ENCODE measurements around the gene BRI3.

The BRI3 gene

DNA sequence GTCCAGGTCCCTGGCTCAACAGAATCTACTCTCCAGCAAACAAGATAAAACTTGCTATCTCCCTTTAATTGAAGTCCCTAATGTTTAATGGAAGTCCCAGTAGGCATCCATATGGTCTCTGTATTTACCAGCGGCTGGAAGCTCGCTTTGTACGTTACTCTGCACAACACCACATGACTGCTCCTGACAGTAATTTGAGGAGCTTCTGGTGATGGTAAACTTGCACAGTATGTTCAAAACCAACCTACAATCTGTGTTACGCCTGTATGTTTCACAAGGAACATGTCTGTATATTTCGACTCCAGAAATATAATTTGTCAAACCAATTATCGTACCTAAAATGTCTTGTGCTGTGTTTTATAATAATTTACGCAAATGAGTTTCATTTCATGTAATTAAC, 25.1 kb upstream of the BRI3 start:
- TF ChIP-seq, protein P1, sequence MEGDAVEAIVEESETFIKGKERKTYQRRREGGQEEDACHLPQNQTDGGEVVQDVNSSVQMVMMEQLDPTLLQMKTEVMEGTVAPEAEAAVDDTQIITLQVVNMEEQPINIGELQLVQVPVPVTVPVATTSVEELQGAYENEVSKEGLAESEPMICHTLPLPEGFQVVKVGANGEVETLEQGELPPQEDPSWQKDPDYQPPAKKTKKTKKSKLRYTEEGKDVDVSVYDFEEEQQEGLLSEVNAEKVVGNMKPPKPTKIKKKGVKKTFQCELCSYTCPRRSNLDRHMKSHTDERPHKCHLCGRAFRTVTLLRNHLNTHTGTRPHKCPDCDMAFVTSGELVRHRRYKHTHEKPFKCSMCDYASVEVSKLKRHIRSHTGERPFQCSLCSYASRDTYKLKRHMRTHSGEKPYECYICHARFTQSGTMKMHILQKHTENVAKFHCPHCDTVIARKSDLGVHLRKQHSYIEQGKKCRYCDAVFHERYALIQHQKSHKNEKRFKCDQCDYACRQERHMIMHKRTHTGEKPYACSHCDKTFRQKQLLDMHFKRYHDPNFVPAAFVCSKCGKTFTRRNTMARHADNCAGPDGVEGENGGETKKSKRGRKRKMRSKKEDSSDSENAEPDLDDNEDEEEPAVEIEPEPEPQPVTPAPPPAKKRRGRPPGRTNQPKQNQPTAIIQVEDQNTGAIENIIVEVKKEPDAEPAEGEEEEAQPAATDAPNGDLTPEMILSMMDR (IDR thresholded peaks at IDR 0.05; ENCODE audit: insufficient read depth, low read length) = no peak
- TF ChIP-seq GABPA (IDR thresholded peaks at IDR 0.05; ENCODE audit: low read depth) (no peak), SPI1 (IDR thresholded peaks at IDR 0.05; ENCODE audit: borderline replicate concordance, low read depth) (no peak), POLR2AphosphoS5 (IDR thresholded peaks at IDR 0.05; ENCODE audit: low read depth) (no peak)
- TF ChIP-seq, protein P2, sequence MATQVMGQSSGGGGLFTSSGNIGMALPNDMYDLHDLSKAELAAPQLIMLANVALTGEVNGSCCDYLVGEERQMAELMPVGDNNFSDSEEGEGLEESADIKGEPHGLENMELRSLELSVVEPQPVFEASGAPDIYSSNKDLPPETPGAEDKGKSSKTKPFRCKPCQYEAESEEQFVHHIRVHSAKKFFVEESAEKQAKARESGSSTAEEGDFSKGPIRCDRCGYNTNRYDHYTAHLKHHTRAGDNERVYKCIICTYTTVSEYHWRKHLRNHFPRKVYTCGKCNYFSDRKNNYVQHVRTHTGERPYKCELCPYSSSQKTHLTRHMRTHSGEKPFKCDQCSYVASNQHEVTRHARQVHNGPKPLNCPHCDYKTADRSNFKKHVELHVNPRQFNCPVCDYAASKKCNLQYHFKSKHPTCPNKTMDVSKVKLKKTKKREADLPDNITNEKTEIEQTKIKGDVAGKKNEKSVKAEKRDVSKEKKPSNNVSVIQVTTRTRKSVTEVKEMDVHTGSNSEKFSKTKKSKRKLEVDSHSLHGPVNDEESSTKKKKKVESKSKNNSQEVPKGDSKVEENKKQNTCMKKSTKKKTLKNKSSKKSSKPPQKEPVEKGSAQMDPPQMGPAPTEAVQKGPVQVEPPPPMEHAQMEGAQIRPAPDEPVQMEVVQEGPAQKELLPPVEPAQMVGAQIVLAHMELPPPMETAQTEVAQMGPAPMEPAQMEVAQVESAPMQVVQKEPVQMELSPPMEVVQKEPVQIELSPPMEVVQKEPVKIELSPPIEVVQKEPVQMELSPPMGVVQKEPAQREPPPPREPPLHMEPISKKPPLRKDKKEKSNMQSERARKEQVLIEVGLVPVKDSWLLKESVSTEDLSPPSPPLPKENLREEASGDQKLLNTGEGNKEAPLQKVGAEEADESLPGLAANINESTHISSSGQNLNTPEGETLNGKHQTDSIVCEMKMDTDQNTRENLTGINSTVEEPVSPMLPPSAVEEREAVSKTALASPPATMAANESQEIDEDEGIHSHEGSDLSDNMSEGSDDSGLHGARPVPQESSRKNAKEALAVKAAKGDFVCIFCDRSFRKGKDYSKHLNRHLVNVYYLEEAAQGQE (IDR thresholded peaks at IDR 0.05; ENCODE audit: insufficient replicate concordance, low read depth) = no peak

DNA sequence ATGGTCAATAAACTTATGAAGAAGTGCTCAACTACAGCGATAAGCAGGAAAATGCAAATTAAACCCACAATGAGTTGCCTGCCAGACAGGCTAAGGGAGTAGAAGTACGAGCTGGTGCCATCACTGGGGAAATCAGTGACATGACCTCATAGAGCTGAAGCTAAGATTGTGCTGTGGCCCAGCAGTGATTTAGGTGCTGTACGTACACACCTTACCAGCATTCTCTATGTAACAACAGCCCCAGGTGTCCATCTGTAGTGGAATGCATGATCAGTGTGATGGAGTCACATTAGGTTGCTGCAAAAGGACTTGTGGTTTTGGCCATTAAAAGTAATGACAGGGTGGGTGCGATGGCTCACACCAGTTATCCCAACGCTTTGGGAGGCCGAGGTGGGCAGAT, 23.8 kb upstream of the BRI3 start:
- Histone ChIP-seq H3K27ac (replicated peaks) (no peak overlapping the region), H3K27me3 (ENCODE audit: insufficient read depth, poor library complexity, severe bottlenecking) (no peaks in the 10 kb centered on the region), H3K4me3 (replicated peaks; ENCODE audit: insufficient read depth, low read length) (no peak overlapping the region)
- no peak for DNase-seq (ENCODE audit: low read depth in 1 of 2, low spot score in 1 of 2)
- TF ChIP-seq, protein P2 (IDR thresholded peaks at IDR 0.05; ENCODE audit: insufficient replicate concordance, low read depth) = no peak
- TF ChIP-seq, protein P1 (IDR thresholded peaks at IDR 0.05; ENCODE audit: insufficient read depth, low read length) = no peak
- TF ChIP-seq GABPA (IDR thresholded peaks at IDR 0.05; ENCODE audit: low read depth) = no peak
- TF ChIP-seq SPI1 (IDR thresholded peaks at IDR 0.05; ENCODE audit: borderline replicate concordance, low read depth) = no peak
- no peak for TF ChIP-seq POLR2AphosphoS5 (IDR thresholded peaks at IDR 0.05; ENCODE audit: low read depth)

More for the DNA sequence above, 25.1 kb upstream of the BRI3 start:
- H3K27me3 ChIP-seq (ENCODE audit: insufficient read depth, poor library complexity, severe bottlenecking) = no peaks in the 10 kb centered on the region
- H3K27ac ChIP-seq (replicated peaks) = no peak overlapping the region
- no peak overlapping the region for H3K4me3 ChIP-seq (replicated peaks; ENCODE audit: insufficient read depth, low read length)
- no peak for DNase-seq (ENCODE audit: low read depth in 1 of 2, low spot score in 1 of 2)

DNA sequence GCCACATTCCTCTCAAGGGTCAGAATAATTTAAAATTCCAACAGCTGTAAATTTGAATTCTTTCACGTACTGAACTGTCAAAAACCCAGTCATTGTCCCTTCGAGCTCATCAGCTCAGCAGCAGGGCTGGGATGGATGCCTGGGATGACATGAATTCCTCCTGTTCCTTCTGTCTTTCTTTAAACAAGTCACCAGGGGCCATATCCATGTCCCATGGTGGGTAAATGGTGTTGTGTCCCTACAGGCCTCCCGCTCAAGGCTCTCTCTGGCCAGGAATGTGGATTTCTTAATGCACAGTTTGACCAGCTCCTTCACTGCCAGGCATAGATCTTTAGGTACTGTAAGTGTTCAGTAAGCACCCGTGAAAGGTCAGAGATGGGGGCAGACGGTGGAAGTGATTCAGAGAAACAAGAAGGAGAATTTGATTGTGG, 15.6 kb upstream of the BRI3 start:
- no peak overlapping the region for H3K27ac ChIP-seq (replicated peaks)
- DNase-seq (ENCODE audit: low read depth in 1 of 2, low spot score in 1 of 2) = no peak
- H3K27me3 ChIP-seq (ENCODE audit: insufficient read depth, poor library complexity, severe bottlenecking) = no peaks in the 10 kb centered on the region
- no peak overlapping the region for H3K4me3 ChIP-seq (replicated peaks; ENCODE audit: insufficient read depth, low read length)
- TF ChIP-seq SPI1 (IDR thresholded peaks at IDR 0.05; ENCODE audit: borderline replicate concordance, low read depth) (no peak), GABPA (IDR thresholded peaks at IDR 0.05; ENCODE audit: low read depth) (no peak), POLR2AphosphoS5 (IDR thresholded peaks at IDR 0.05; ENCODE audit: low read depth) (no peak)
- TF ChIP-seq, protein P2 (IDR thresholded peaks at IDR 0.05; ENCODE audit: insufficient replicate concordance, low read depth) = no peak
- TF ChIP-seq, protein P1 (IDR thresholded peaks at IDR 0.05; ENCODE audit: insufficient read depth, low read length) = no peak

Data from HL-60 (cell line).